RWPE2 (cell line): ENCODE measurements around the gene F2RL2.

ENCODE experiments used
- ATAC-seq: fragments of 200-7000 bp; cut with Tn5 transposase; 3 replicates; pipeline ENCODE4 v1.9.1; 2021; ENCODE audit warnings: low read depth
- DNase-seq: peaks from one replicate; pipeline ENCODE4 v3.0.0-alpha.2; 2020; ENCODE audit warnings: low spot score
- H3K27ac ChIP-seq: fragments of 450-650 bp; 2 replicates; pipeline ENCODE4 v1.5.1; 2017; ENCODE audit warnings: mild to moderate bottlenecking; ENCODE audit not compliant: poor library complexity, severe bottlenecking
- H3K27me3 ChIP-seq: fragments of 250-450 bp; sonication (Bioruptor Pico); 2 replicates; pipeline ENCODE4 v1.5.1; 2021; ENCODE audit warnings: mild to moderate bottlenecking, moderate library complexity; ENCODE audit not compliant: insufficient read depth, poor library complexity, severe bottlenecking
- H3K36me3 ChIP-seq: fragments of 250-450 bp; sonication (Bioruptor Pico); 2 replicates; pipeline ENCODE4 v1.5.1; 2020; ENCODE audit warnings: low read depth, mild to moderate bottlenecking, moderate library complexity
- H3K4me1 ChIP-seq: fragments of 250-450 bp; sonication (Bioruptor Pico); 2 replicates; pipeline ENCODE4 v1.5.1; 2021; ENCODE audit warnings: mild to moderate bottlenecking, moderate library complexity; ENCODE audit not compliant: insufficient read depth, poor library complexity, severe bottlenecking
- H3K4me3 ChIP-seq: fragments of 250-450 bp; sonication (Bioruptor Pico); 2 replicates; pipeline ENCODE4 v1.5.1; 2021; ENCODE audit warnings: mild to moderate bottlenecking, moderate library complexity; ENCODE audit not compliant: severe bottlenecking
- H3K9me3 ChIP-seq: fragments of 250-450 bp; sonication (Bioruptor Pico); 2 replicates; pipeline ENCODE4 v1.5.1; 2021; ENCODE audit warnings: mild to moderate bottlenecking, moderate library complexity; ENCODE audit not compliant: severe bottlenecking
- TF ChIP-seq, protein P1 (sequence below): fragments of 450-650 bp; IDR thresholded peaks from one replicate; pipeline ENCODE4 v1.5.1; 2017; ENCODE audit warnings: mild to moderate bottlenecking, moderate library complexity; ENCODE audit not compliant: poor library complexity, severe bottlenecking

Gene F2RL2, protein sequence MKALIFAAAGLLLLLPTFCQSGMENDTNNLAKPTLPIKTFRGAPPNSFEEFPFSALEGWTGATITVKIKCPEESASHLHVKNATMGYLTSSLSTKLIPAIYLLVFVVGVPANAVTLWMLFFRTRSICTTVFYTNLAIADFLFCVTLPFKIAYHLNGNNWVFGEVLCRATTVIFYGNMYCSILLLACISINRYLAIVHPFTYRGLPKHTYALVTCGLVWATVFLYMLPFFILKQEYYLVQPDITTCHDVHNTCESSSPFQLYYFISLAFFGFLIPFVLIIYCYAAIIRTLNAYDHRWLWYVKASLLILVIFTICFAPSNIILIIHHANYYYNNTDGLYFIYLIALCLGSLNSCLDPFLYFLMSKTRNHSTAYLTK

DNA sequence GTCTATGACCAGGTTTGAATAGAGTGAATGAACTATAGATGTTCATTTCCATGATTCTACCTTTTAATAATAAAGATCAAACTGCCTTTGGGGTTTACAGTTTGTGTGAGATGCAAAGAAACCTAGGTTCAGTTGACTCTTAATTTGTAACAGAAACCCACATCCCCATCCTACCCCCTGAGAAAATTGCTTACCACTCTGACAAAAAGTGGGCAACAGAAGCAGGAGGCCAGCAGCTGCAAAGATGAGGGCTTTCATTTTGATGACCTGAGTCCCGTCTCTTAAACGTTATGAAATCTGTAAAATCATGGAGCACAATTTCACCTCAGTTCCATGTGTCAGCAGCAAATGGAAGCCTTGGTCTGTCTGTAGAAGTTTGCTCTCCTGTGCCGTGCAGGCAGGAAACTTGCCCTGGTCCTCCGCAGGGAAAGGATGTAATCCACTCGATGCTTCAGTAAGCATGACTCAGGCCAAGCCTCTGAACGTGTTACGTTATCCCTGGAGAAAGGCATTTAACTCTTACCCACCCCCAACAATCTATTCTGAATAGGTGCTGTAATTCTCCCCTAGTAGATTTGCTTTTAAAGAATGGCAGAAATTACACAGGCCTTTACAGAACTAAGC, at the start of gene F2RL2:
Gene F2RL2, minus strand, starts transcription at position 431 of the 624 bp plus-strand sequence. Its CDS starts 173 bp downstream, at position 258.
- ATAC-seq = peak; percentile 100
- H3K9me3 ChIP-seq = no peaks in the 10 kb centered on the region
- H3K4me1 ChIP-seq = no peaks in the 10 kb centered on the region
- no peaks in the 10 kb centered on the region for H3K36me3 ChIP-seq
- TF ChIP-seq, protein P1, sequence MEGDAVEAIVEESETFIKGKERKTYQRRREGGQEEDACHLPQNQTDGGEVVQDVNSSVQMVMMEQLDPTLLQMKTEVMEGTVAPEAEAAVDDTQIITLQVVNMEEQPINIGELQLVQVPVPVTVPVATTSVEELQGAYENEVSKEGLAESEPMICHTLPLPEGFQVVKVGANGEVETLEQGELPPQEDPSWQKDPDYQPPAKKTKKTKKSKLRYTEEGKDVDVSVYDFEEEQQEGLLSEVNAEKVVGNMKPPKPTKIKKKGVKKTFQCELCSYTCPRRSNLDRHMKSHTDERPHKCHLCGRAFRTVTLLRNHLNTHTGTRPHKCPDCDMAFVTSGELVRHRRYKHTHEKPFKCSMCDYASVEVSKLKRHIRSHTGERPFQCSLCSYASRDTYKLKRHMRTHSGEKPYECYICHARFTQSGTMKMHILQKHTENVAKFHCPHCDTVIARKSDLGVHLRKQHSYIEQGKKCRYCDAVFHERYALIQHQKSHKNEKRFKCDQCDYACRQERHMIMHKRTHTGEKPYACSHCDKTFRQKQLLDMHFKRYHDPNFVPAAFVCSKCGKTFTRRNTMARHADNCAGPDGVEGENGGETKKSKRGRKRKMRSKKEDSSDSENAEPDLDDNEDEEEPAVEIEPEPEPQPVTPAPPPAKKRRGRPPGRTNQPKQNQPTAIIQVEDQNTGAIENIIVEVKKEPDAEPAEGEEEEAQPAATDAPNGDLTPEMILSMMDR = no peak
- H3K27me3 ChIP-seq = no peaks in the 10 kb centered on the region
- H3K27ac ChIP-seq = no peak within 1 kb of the TSS
- no peak within 1 kb of the TSS for H3K4me3 ChIP-seq
- DNase-seq = peak; percentile 68

DNA sequence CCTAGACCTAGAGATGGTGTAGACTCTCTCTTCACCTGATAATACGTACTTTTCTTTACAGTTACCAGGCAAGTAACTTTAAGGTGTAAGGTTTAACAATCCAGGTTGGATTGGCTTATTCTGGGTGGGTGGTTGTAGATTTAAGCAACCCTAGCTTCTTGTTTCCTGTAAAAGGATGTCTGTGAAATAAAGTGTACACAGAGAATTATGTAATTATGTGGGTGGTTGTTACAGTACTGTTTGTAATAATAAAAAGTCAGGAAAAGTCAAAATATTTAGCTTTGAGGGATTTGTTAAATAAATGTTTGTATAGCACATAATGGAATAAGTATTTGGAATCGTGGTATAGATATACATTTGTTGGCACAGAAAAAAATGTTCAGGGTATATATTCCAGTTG, 49.0 kb upstream of the F2RL2 start:
- ATAC-seq = no peak; the same call in 2 of the 3 replicates

DNA sequence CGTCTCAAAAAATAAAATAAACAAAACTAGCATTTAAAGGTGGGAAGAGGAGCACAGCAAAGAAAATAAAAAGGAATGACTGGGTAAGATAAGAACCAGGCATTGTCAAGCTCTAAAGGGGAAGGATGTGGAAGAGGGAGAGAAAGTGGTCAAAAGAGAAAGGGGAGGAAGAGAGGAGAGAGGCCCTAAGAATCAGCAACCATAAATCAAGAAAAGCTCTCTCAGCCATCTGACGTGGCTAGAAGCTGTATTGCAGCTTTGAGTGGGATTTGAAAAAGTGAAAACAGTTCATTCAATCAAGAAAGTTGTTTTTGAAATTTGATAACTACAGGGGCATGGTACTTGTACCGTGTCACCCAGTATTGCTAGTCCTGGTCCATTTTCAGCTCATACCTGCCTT, 47.3 kb upstream of the F2RL2 start:
- no peaks in the 10 kb centered on the region for H3K36me3 ChIP-seq
- H3K4me3 ChIP-seq = no peak overlapping the region
- H3K4me1 ChIP-seq = no peaks in the 10 kb centered on the region
- no peak for ATAC-seq
- H3K27ac ChIP-seq = no peak overlapping the region
- TF ChIP-seq, protein P1 = no peak
- H3K27me3 ChIP-seq = no peaks in the 10 kb centered on the region
- no peaks in the 10 kb centered on the region for H3K9me3 ChIP-seq
- DNase-seq = no peak

More for the DNA sequence above, 49.0 kb upstream of the F2RL2 start:
- H3K4me3 ChIP-seq = no peak overlapping the region
- no peak overlapping the region for H3K27ac ChIP-seq
- TF ChIP-seq, protein P1 = no peak
- no peaks in the 10 kb centered on the region for H3K27me3 ChIP-seq
- H3K36me3 ChIP-seq = no peaks in the 10 kb centered on the region
- no peaks in the 10 kb centered on the region for H3K4me1 ChIP-seq
- DNase-seq = no peak
- no peaks in the 10 kb centered on the region for H3K9me3 ChIP-seq

DNA sequence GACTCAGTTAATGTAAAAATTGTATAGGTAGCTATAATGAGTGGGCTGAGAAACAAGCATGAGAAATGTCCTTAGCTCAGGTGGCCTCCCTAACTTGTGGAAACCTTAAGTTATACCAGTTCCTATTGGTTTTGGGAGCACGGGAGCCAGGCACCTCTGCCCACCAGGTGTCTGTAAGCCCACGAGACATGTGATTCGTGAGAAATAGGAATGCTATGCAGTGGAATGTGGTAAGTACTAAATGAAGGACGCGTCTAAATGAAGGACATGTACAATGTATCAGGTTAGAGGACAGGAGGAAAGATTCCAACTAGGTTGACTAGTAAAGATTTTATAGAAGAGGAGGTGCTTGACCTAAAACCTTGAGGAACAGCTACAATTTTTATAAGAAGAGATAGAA, 46.0 kb upstream of the F2RL2 start:
- no peaks in the 10 kb centered on the region for H3K4me1 ChIP-seq
- no peak for DNase-seq
- H3K36me3 ChIP-seq = no peaks in the 10 kb centered on the region
- TF ChIP-seq, protein P1 = no peak
- peak; percentile 14; the same call in 1 of the 3 replicates for ATAC-seq
- no peak overlapping the region for H3K27ac ChIP-seq
- H3K4me3 ChIP-seq = no peak overlapping the region
- no peaks in the 10 kb centered on the region for H3K9me3 ChIP-seq
- no peaks in the 10 kb centered on the region for H3K27me3 ChIP-seq

DNA sequence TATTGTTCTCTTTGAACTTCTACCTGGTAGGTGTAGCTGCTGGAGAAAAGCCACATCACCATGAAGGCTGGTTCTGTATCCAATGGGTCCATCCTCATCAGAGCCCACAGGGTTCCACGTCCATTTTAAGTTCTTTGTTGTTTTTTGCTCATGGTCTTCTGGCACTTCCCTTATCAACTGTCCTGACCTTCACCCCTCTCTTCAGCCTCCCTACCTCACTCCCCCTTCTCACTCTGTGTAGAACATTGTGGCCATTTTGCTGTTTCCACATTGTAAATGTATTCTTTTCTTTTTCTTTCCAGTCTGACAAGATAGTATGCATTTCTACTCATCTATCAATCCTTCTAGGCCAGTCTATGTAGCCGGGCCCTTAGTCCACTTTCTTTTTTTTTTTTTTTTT, 44.3 kb upstream of the F2RL2 start:
- Histone ChIP-seq H3K36me3 (no peaks in the 10 kb centered on the region), H3K9me3 (no peaks in the 10 kb centered on the region), H3K4me1 (no peaks in the 10 kb centered on the region), H3K27me3 (no peaks in the 10 kb centered on the region), H3K27ac (no peak overlapping the region), H3K4me3 (no peak overlapping the region)
- no peak for DNase-seq
- no peak for ATAC-seq
- TF ChIP-seq, protein P1 = no peak
